ENCODE results near the gene ARHGAP26. TPM values are rescaled to one million over a fixed set of nuclear protein-coding genes. Genes with fewer than 3 reads are reported as not detected.

ARHGAP26 gene
- total RNA-seq, 1 experiment from 2014 or later: 79.8 TPM

GRCh38 chr5:142920849-142921612 lies 150.9 kb downstream of the ARHGAP26 start:
- Mint-ChIP-seq H3K4me3 (ENCODE audit: unreplicated experiment) (no peak overlapping the region), H3K27ac (ENCODE audit: unreplicated experiment) (no peak overlapping the region), H3K9me3 (ENCODE audit: unreplicated experiment) (no peaks in the 10 kb centered on the region), H3K36me3 (ENCODE audit: insufficient read depth, unreplicated experiment) (peaks cover 48% of the 10 kb centered on the region), H3K4me1 (ENCODE audit: low read depth, unreplicated experiment) (peaks cover 26% of the 10 kb centered on the region), H3K27me3 (ENCODE audit: insufficient read depth, unreplicated experiment) (no peaks in the 10 kb centered on the region)
- Histone ChIP-seq H3K4me3 (ENCODE audit: low read depth, low read length) (no peak overlapping the region), H3K4me1 (peaks cover 21% of the 10 kb centered on the region), H3K27me3 (replicated peaks; ENCODE audit: control insufficient read depth, insufficient read depth, low read length) (no peaks in the 10 kb centered on the region), H3K36me3 (ENCODE audit: control insufficient read depth, insufficient read depth, low read length) (peaks cover 4% of the 10 kb centered on the region), H3K9me3 (no peaks in the 10 kb centered on the region)
- ChIA-PET CTCF (interaction anchor here (0.5 to 1.3 kb wide), 6 partner anchors 12 to 1047 kb away, joined by 3 to 6 read pairs (median 4); no protein-coding TSS in a partner anchor), POLR2A (no interaction called here)
- no TSS peak for BruUV-seq (replicated peaks)
- no peak for DNase-seq
- TF ChIP-seq CTCF (IDR thresholded peaks at IDR 0.05; ENCODE audit: insufficient read depth in 1 of 2, low read depth in 1 of 2, low read length in 1 of 2, severe bottlenecking in 1 of 2, unreplicated experiment in 1 of 2): no peak
- intact Hi-C loops (cut with micrococcal nuclease; ENCODE audit: unreplicated experiment): loop anchor here (5.0 kb wide), 1 partner anchor 131 kb away; no protein-coding TSS in a partner anchor

DNA sequence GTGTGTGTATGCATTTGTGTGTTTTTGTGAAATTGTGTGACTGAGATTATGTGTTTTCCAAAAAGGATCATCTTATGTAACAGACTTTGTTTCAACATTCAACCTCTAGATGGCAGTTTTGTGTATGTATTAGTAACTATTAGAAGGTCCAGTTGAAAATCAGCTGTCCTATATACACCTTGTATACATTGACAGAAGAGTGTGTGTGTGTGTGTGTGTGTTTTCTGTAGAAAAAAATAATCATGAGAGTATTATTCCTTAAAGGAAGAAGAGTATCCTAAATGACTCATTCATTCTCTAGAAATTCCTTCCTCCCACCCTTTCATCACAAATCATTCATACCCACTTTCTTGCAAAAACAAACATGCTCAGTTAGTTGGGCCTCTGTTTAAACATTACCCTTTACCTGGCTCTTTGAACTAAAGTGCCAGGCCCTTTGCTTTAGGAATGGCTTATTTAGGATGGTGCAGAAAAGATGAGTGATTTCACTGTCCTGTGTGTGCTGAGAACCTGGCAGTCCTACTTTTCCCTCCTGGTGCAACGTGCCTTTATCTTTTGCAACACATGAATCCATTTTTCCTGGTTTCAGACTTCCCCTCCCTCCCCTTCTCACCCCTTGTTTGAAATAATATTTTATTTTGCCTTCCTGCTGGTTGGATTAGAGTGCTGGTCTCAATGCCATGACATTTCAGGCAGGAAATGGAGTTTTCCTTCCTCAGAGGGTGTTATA lies 152.2 kb downstream of the ARHGAP26 start:
- no peak overlapping the region for H3K4me3 Mint-ChIP-seq (ENCODE audit: unreplicated experiment)
- DNase-seq: peak in 1 of 2 experiments; percentile 19
- Histone ChIP-seq H3K27me3 (replicated peaks; ENCODE audit: control insufficient read depth, insufficient read depth, low read length) (no peaks in the 10 kb centered on the region), H3K4me1 (peaks cover 21% of the 10 kb centered on the region), H3K4me3 (ENCODE audit: low read depth, low read length) (no peak overlapping the region), H3K9me3 (no peaks in the 10 kb centered on the region), H3K36me3 (ENCODE audit: control insufficient read depth, insufficient read depth, low read length) (peaks cover 3% of the 10 kb centered on the region)
- H3K9me3 Mint-ChIP-seq (ENCODE audit: unreplicated experiment): no peaks in the 10 kb centered on the region
- H3K27me3 Mint-ChIP-seq (ENCODE audit: insufficient read depth, unreplicated experiment): no peaks in the 10 kb centered on the region
- peaks cover 27% of the 10 kb centered on the region for H3K4me1 Mint-ChIP-seq (ENCODE audit: low read depth, unreplicated experiment)
- CTCF ChIA-PET: interaction anchor here (0.6 to 1.0 kb wide), 2 partner anchors 34 to 665 kb away, joined by 3 read pairs; no protein-coding TSS in a partner anchor
- BruUV-seq (replicated peaks): no TSS peak
- TF ChIP-seq CTCF (IDR thresholded peaks at IDR 0.05; ENCODE audit: insufficient read depth in 1 of 2, low read depth in 1 of 2, low read length in 1 of 2, severe bottlenecking in 1 of 2, unreplicated experiment in 1 of 2): peak; percentile 42 to 47
- intact Hi-C loops (cut with micrococcal nuclease; ENCODE audit: unreplicated experiment): loop anchor here (2.0 to 5.0 kb wide), 2 partner anchors 130 to 902 kb away; no protein-coding TSS in a partner anchor
- peaks cover 40% of the 10 kb centered on the region for H3K36me3 Mint-ChIP-seq (ENCODE audit: insufficient read depth, unreplicated experiment)
- H3K27ac Mint-ChIP-seq (ENCODE audit: unreplicated experiment): no peak overlapping the region
- POLR2A ChIA-PET: no interaction called here

DNA sequence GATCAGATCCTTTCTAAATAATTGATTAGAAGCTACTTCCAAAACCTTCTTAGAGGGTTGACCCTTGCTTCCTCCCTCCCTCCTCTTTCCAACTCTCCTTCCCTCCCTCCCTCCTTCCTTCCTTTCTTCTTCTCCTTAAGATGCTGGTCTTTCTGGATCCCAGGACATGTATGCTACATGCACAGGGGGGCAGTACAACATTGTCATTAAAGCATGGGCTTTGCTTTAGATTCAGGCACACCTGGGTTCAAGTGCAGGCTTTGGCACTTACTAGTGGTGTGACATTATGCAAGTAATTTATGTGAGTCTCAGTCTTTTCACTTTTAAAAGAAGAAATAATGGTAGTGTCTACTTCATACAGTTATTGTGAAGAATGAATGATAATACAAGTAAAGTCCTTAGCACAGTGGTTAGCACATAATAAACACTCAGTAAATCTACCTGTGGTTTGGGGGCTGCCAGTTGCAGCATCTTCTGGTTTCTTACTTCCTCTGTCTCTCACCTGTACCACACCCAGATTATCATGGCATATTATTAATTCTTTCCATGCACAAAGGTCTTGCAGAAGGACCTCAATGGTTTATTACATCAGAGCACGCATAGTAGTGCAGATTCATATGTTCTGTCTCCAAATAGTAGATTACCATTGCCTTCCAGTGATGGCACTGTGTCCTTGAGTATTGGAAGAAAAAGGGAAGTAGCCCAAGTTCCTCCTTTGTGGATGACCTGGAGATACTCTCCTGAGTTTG lies 154.1 kb downstream of the ARHGAP26 start:
- no peak for DNase-seq
- Histone ChIP-seq H3K4me3 (ENCODE audit: low read depth, low read length) (no peak overlapping the region), H3K4me1 (peaks cover 21% of the 10 kb centered on the region), H3K36me3 (ENCODE audit: control insufficient read depth, insufficient read depth, low read length) (peaks cover under 1% of the 10 kb centered on the region), H3K27me3 (replicated peaks; ENCODE audit: control insufficient read depth, insufficient read depth, low read length) (no peaks in the 10 kb centered on the region), H3K9me3 (no peaks in the 10 kb centered on the region)
- intact Hi-C loops (cut with micrococcal nuclease; ENCODE audit: unreplicated experiment): loop anchor here (5.0 kb wide), 1 partner anchor 128 kb away; no protein-coding TSS in a partner anchor
- no peaks in the 10 kb centered on the region for H3K9me3 Mint-ChIP-seq (ENCODE audit: unreplicated experiment)
- no peak overlapping the region for H3K27ac Mint-ChIP-seq (ENCODE audit: unreplicated experiment)
- no peak for TF ChIP-seq CTCF (IDR thresholded peaks at IDR 0.05; ENCODE audit: insufficient read depth in 1 of 2, low read depth in 1 of 2, low read length in 1 of 2, severe bottlenecking in 1 of 2, unreplicated experiment in 1 of 2)
- POLR2A ChIA-PET: no interaction called here
- peaks cover 27% of the 10 kb centered on the region for H3K4me1 Mint-ChIP-seq (ENCODE audit: low read depth, unreplicated experiment)
- H3K4me3 Mint-ChIP-seq (ENCODE audit: unreplicated experiment): no peak overlapping the region
- H3K36me3 Mint-ChIP-seq (ENCODE audit: insufficient read depth, unreplicated experiment): peaks cover 46% of the 10 kb centered on the region
- CTCF ChIA-PET: no interaction called here
- H3K27me3 Mint-ChIP-seq (ENCODE audit: insufficient read depth, unreplicated experiment): no peaks in the 10 kb centered on the region
- BruUV-seq (replicated peaks): no TSS peak
